Measurements from ENCODE around the gene LY86. TPM values are rescaled to one million over a fixed set of nuclear protein-coding genes. Genes with fewer than 3 reads are reported as not detected.
A peak's percentile ranks its signal among the peaks of the same experiment; 100 is the strongest.

LY86 gene
- total and polyA plus RNA-seq, 9 of the 15 experiments (the other 6 are each of a cell fraction or from before 2014, with no cell fraction given) = 0.08 to 0.20 TPM; not detected in 7

DNA sequence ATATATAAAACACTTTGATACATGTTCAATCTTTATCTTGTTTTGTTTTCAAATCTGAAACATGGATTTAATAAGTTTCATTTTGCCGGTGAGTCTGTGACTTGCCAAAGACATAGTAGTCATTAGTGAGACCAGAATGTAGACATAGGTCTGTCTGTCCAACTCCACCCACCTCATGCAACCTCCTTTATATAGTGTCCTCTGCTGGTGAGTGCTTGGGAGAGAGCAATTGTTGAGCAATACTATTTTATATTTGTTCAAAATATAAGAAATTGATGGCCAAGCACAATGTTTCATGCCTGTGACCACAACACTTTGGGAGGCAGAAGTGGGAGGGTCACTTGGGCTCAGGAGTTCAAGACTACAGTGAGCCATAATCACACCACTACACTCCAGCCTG, 10.8 kb upstream of the LY86 start:
- no peaks in the 10 kb centered on the region for H3K36me3 ChIP-seq (ENCODE audit: control insufficient read depth, insufficient read depth, low read length)
- POLR2A ChIA-PET = no interaction called here
- H3K27me3 ChIP-seq (ENCODE audit: control insufficient read depth in 2 of 2, insufficient read depth in 2 of 2, low read length in 2 of 2) = peaks cover 0 to 7% of the 10 kb centered on the region in 2 experiments; a peak in 2 of 5 replicates
- H3K79me2 ChIP-seq (ENCODE audit: control insufficient read depth, insufficient read depth, low read length) = no peaks in the 10 kb centered on the region
- no peaks in the 10 kb centered on the region for H4K20me1 ChIP-seq (replicated peaks; ENCODE audit: control insufficient read depth, insufficient read depth, low read length)
- no TSS peak for BruUV-seq (replicated peaks)
- H3K9me1 ChIP-seq (ENCODE audit: control insufficient read depth, insufficient read depth, low read length) = no peaks in the 10 kb centered on the region
- CTCF ChIA-PET (ENCODE audit: low intra/inter-chr PET ratio) = no interaction called here
- TF ChIP-seq NUFIP1 (IDR thresholded peaks at IDR 0.05; ENCODE audit: partially characterized antibody) (no peak), NCOA6 (IDR thresholded peaks at IDR 0.05) (no peak), CEBPG (CRISPR knock-in tag; IDR thresholded peaks at IDR 0.05) (no peak), CEBPG (tag; conservative IDR thresholded peaks at IDR 0.05 in 1 of 2, IDR thresholded peaks at IDR 0.05 in 1 of 2) (peak; percentile 66 to 76; a peak in 3 of 4 replicates), ZNF780A (CRISPR knock-in tag; IDR thresholded peaks at IDR 0.05) (no peak), NR1H2 (CRISPR knock-in tag; IDR thresholded peaks at IDR 0.05) (no peak), ZNF212 (CRISPR knock-in tag; IDR thresholded peaks at IDR 0.05) (no peak), LCOR (CRISPR knock-in tag; IDR thresholded peaks at IDR 0.05) (no peak), BRD9 (IDR thresholded peaks at IDR 0.05; ENCODE audit: low read depth, partially characterized antibody) (no peak), CEBPB (tag; IDR thresholded peaks at IDR 0.05) (peak; percentile 48; the same call in 1 of the 2 replicates)
- TF ChIP-seq, protein P1, sequence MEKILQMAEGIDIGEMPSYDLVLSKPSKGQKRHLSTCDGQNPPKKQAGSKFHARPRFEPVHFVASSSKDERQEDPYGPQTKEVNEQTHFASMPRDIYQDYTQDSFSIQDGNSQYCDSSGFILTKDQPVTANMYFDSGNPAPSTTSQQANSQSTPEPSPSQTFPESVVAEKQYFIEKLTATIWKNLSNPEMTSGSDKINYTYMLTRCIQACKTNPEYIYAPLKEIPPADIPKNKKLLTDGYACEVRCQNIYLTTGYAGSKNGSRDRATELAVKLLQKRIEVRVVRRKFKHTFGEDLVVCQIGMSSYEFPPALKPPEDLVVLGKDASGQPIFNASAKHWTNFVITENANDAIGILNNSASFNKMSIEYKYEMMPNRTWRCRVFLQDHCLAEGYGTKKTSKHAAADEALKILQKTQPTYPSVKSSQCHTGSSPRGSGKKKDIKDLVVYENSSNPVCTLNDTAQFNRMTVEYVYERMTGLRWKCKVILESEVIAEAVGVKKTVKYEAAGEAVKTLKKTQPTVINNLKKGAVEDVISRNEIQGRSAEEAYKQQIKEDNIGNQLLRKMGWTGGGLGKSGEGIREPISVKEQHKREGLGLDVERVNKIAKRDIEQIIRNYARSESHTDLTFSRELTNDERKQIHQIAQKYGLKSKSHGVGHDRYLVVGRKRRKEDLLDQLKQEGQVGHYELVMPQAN (IDR thresholded peaks at IDR 0.05; ENCODE audit: borderline replicate concordance) = no peak
- TF ChIP-seq, protein P2, sequence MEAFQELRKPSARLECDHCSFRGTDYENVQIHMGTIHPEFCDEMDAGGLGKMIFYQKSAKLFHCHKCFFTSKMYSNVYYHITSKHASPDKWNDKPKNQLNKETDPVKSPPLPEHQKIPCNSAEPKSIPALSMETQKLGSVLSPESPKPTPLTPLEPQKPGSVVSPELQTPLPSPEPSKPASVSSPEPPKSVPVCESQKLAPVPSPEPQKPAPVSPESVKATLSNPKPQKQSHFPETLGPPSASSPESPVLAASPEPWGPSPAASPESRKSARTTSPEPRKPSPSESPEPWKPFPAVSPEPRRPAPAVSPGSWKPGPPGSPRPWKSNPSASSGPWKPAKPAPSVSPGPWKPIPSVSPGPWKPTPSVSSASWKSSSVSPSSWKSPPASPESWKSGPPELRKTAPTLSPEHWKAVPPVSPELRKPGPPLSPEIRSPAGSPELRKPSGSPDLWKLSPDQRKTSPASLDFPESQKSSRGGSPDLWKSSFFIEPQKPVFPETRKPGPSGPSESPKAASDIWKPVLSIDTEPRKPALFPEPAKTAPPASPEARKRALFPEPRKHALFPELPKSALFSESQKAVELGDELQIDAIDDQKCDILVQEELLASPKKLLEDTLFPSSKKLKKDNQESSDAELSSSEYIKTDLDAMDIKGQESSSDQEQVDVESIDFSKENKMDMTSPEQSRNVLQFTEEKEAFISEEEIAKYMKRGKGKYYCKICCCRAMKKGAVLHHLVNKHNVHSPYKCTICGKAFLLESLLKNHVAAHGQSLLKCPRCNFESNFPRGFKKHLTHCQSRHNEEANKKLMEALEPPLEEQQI (IDR thresholded peaks at IDR 0.05) = no peak
- TF ChIP-seq, protein P3, sequence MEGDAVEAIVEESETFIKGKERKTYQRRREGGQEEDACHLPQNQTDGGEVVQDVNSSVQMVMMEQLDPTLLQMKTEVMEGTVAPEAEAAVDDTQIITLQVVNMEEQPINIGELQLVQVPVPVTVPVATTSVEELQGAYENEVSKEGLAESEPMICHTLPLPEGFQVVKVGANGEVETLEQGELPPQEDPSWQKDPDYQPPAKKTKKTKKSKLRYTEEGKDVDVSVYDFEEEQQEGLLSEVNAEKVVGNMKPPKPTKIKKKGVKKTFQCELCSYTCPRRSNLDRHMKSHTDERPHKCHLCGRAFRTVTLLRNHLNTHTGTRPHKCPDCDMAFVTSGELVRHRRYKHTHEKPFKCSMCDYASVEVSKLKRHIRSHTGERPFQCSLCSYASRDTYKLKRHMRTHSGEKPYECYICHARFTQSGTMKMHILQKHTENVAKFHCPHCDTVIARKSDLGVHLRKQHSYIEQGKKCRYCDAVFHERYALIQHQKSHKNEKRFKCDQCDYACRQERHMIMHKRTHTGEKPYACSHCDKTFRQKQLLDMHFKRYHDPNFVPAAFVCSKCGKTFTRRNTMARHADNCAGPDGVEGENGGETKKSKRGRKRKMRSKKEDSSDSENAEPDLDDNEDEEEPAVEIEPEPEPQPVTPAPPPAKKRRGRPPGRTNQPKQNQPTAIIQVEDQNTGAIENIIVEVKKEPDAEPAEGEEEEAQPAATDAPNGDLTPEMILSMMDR (IDR thresholded peaks at IDR 0.05 in 2 of 3, conservative IDR thresholded peaks at IDR 0.05 in 1 of 3; ENCODE audit: insufficient read depth in 2 of 3, low read depth in 1 of 3, low read length in 3 of 3) = peak in 1 of 3 experiments; percentile 34; a peak in 2 of 6 replicates
- TF ChIP-seq, protein P4, sequence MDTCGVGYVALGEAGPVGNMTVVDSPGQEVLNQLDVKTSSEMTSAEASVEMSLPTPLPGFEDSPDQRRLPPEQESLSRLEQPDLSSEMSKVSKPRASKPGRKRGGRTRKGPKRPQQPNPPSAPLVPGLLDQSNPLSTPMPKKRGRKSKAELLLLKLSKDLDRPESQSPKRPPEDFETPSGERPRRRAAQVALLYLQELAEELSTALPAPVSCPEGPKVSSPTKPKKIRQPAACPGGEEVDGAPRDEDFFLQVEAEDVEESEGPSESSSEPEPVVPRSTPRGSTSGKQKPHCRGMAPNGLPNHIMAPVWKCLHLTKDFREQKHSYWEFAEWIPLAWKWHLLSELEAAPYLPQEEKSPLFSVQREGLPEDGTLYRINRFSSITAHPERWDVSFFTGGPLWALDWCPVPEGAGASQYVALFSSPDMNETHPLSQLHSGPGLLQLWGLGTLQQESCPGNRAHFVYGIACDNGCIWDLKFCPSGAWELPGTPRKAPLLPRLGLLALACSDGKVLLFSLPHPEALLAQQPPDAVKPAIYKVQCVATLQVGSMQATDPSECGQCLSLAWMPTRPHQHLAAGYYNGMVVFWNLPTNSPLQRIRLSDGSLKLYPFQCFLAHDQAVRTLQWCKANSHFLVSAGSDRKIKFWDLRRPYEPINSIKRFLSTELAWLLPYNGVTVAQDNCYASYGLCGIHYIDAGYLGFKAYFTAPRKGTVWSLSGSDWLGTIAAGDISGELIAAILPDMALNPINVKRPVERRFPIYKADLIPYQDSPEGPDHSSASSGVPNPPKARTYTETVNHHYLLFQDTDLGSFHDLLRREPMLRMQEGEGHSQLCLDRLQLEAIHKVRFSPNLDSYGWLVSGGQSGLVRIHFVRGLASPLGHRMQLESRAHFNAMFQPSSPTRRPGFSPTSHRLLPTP (IDR thresholded peaks at IDR 0.05; ENCODE audit: borderline replicate concordance, extremely low read depth, insufficient read length) = no peak
- H3K4me2 ChIP-seq (ENCODE audit: insufficient read depth, low read length) = no peak overlapping the region
- no peak overlapping the region for H2AFZ ChIP-seq (ENCODE audit: low read depth, low read length)
- in situ Hi-C loops (cut with MboI) = no loop called here
- H3K9ac ChIP-seq (ENCODE audit: insufficient read depth in 1 of 2, low read depth in 2 of 2, low read length in 2 of 2) = no peak overlapping the region
- WGBS (ENCODE audit: insufficient coverage, low coverage, missing lambda C conversion rate) = 0% methylated on average over 1 of the region's 1 CpG
- peak; percentile 58; the same call in 1 of the 3 replicates for ATAC-seq
- no peaks in the 10 kb centered on the region for H3K4me1 ChIP-seq (replicated peaks in 1 of 2; ENCODE audit: control insufficient read depth in 2 of 2, insufficient read depth in 2 of 2, low read length in 2 of 2)
- H3K9me3 ChIP-seq (replicated peaks; ENCODE audit: control insufficient read depth, insufficient read depth, low read depth, low read length) = no peaks in the 10 kb centered on the region
- FAIRE-seq = no peak
- no peak for DNase-seq (ENCODE audit: extremely low read depth in 1 of 4, low spot score in 3 of 4)
- no peak overlapping the region for H3K4me3 ChIP-seq
- H3K27ac ChIP-seq (ENCODE audit: extremely low read depth, low read depth, low read length) = no peak overlapping the region
- intact Hi-C loops (cut with micrococcal nuclease) = no loop called here
